ENCODE measurements around the gene MRFAP1.
"Not testable (repeated sequence)": the region's sequence is repeated elsewhere in the genome, so short reads cannot be mapped to it uniquely, and the experiment has no call there.

Gene MRFAP1

GRCh38 chr4:6643141-6643847 lies 2.8 kb downstream of the MRFAP1 start:
- no peaks in the 10 kb centered on the region for H3K27me3 Mint-ChIP-seq
- H3K4me1 Mint-ChIP-seq = peaks cover 38% of the 10 kb centered on the region
- H3K27ac Mint-ChIP-seq = no peak overlapping the region
- no peak overlapping the region for H3K4me3 Mint-ChIP-seq
- ATAC-seq = no peak
- H3K36me3 Mint-ChIP-seq = peaks cover 30% of the 10 kb centered on the region
- no peaks in the 10 kb centered on the region for H3K9me3 Mint-ChIP-seq

- Mint-ChIP-seq H3K9me3 (no peaks in the 10 kb centered on the region), H3K4me3 (no peak overlapping the region), H3K27ac (no peak overlapping the region), H3K36me3 (peaks cover 30% of the 10 kb centered on the region), H3K4me1 (peaks cover 37% of the 10 kb centered on the region), H3K27me3 (no peaks in the 10 kb centered on the region)
- ATAC-seq = no peak
These were observed 4.5 kb downstream of the MRFAP1 start for GRCh38 chr4:6644792-6645530.

- ATAC-seq = no peak
- Mint-ChIP-seq H3K27ac (no peak overlapping the region), H3K4me1 (peaks cover 18% of the 10 kb centered on the region), H3K27me3 (no peaks in the 10 kb centered on the region), H3K4me3 (no peak overlapping the region), H3K36me3 (peaks cover 12% of the 10 kb centered on the region), H3K9me3 (no peaks in the 10 kb centered on the region)
These were observed 6.7 kb downstream of the MRFAP1 start for GRCh38 chr4:6647169-6647568.

GRCh38 chr4:6647582-6648230 lies 7.2 kb downstream of the MRFAP1 start:
- Mint-ChIP-seq H3K9me3 (no peaks in the 10 kb centered on the region), H3K27me3 (no peaks in the 10 kb centered on the region), H3K36me3 (peaks cover 8% of the 10 kb centered on the region), H3K27ac (no peak overlapping the region), H3K4me3 (no peak overlapping the region), H3K4me1 (peaks cover 12% of the 10 kb centered on the region)
- no peak for ATAC-seq

- ATAC-seq = no peak
- no peak overlapping the region for H3K27ac Mint-ChIP-seq
- H3K27me3 Mint-ChIP-seq = no peaks in the 10 kb centered on the region
These were observed 8.7 kb downstream of the MRFAP1 start for GRCh38 chr4:6649216-6649615.

DNA sequence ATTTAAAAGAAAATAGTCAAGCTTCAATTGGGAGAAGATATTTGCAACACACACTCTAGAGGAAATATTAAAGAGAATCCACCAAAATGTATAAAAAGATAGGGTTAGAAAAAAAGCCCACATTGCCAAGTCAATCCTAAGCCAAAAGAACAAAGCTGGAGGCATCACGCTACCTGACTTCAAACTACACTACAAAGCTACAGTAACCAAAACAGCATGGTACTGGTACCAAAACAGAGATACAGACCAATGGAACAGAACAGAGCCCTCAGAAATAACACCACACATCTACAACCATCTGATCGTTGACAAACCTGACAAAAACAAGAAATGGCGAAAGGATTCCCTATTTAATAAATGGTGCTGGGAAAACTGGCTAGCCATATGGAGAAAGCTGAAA lies 13.7 kb downstream of the MRFAP1 start:
- H3K27ac Mint-ChIP-seq, H3K4me1 Mint-ChIP-seq, H3K27me3 Mint-ChIP-seq, ATAC-seq, H3K4me3 Mint-ChIP-seq, H3K9me3 Mint-ChIP-seq, H3K36me3 Mint-ChIP-seq: not testable (repeated sequence)

More at GRCh38 chr4:6649216-6649615, 8.7 kb downstream of the MRFAP1 start:
- H3K9me3 Mint-ChIP-seq = no peaks in the 10 kb centered on the region
- no peaks in the 10 kb centered on the region for H3K36me3 Mint-ChIP-seq
- H3K4me1 Mint-ChIP-seq = no peaks in the 10 kb centered on the region
- H3K4me3 Mint-ChIP-seq = no peak overlapping the region

DNA sequence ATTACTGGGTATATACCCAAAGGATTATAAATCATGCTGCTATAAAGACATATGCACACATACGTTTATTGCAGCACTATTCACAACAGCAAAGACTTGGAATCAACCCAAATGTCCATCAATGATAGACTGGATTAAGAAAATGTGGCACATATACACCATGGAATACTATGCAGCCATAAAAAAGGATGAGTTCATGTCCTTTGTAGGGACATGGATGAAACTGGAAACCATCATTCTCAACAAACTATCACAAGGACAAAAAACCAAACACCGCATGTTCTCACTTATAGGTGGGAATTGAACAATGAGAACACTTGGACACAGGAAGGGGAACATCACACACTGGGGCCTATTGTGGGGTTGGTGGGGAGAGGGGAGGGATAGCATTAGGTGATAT lies 14.8 kb downstream of the MRFAP1 start:
- not testable (repeated sequence) for H3K27ac Mint-ChIP-seq, H3K4me1 Mint-ChIP-seq, H3K4me3 Mint-ChIP-seq, ATAC-seq, H3K9me3 Mint-ChIP-seq, H3K36me3 Mint-ChIP-seq
- peaks cover 13% of the 10 kb centered on the region for H3K27me3 Mint-ChIP-seq

DNA sequence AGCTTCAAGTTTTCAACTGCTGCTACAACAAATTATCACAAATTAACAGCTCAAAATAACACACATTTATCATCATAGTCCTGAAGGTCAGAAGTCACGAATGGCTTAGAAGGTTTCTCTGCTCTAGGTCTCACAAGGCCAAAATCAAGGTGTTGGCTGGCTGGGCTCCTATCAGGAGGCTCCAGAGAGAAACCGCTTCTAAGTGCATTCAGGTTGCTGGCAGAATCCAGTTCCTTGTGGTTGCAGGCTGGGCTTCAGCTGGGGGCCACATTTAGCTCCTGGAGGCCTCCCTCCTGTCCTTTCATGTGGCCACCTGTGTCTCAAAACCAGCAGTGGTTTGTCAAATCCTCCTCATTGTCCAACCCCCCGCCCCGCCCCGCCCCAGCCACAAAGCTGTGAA lies 15.4 kb downstream of the MRFAP1 start:
- Mint-ChIP-seq H3K9me3 (no peaks in the 10 kb centered on the region), H3K27ac (no peak overlapping the region), H3K4me1 (peaks cover 6% of the 10 kb centered on the region), H3K4me3 (no peak overlapping the region), H3K27me3 (peaks cover 20% of the 10 kb centered on the region), H3K36me3 (no peaks in the 10 kb centered on the region)
- ATAC-seq = no peak

DNA sequence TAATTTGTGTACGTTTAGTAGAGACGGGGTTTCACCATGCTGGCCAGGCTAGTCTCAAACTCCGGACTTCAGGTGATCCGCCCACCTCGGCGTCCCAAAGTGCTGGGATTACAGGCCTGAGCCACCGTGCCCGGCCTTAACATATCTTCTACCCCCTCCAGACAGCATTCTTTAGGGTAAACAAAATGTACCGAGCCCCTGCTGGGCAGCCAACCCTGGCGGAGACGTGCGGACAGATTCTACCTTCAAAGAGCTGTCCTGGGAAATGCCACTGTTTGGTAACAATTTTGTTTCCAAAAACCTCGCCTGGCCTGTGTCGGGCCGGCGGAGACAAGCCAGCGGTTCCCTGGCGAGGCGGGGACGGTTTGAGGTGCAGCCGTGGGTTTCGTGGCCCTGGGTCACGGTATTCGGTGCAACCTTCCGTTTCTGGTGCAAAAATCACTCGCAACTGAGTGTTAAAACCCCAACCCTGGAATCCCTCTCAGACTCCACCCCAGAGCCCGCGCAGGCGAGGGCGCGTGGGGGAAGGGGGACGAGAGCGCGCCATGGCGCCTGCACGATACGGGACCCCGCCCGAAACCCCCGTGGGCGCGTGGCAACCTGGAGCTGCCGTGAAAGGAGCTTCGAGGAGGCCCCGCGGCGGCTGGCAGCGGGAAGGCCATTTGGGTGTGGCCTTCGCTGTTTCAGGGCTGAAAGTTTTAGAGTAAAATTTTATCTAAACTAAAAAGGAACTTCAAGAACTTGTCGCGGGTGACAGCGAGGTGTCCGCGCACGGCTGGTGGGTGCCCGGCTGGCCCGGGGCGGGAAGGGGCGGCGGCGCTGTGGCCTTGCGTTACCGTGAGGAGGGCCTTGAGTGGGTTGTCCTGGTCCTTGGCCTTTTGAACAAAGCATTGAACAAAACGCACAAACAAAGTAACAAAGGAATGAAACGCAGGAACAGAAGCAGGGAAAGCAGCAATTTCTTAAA lies 17.0 kb downstream of the MRFAP1 start:
- Mint-ChIP-seq H3K27ac (peak overlapping the region; percentile 30), H3K36me3 (no peaks in the 10 kb centered on the region), H3K27me3 (peaks cover 36% of the 10 kb centered on the region), H3K9me3 (no peaks in the 10 kb centered on the region), H3K4me3 (no peak overlapping the region), H3K4me1 (peaks cover 6% of the 10 kb centered on the region)
- no peak for ATAC-seq

- peaks cover 42% of the 10 kb centered on the region for H3K27me3 Mint-ChIP-seq
- H3K27ac Mint-ChIP-seq = peak overlapping the region; percentile 30
- H3K36me3 Mint-ChIP-seq = no peaks in the 10 kb centered on the region
- H3K4me3 Mint-ChIP-seq = peak overlapping the region; percentile 68
- H3K9me3 Mint-ChIP-seq = no peaks in the 10 kb centered on the region
- H3K4me1 Mint-ChIP-seq = peaks cover 6% of the 10 kb centered on the region
- ATAC-seq = no peak
These were observed 17.7 kb downstream of the MRFAP1 start for GRCh38 chr4:6658209-6658595.

DNA sequence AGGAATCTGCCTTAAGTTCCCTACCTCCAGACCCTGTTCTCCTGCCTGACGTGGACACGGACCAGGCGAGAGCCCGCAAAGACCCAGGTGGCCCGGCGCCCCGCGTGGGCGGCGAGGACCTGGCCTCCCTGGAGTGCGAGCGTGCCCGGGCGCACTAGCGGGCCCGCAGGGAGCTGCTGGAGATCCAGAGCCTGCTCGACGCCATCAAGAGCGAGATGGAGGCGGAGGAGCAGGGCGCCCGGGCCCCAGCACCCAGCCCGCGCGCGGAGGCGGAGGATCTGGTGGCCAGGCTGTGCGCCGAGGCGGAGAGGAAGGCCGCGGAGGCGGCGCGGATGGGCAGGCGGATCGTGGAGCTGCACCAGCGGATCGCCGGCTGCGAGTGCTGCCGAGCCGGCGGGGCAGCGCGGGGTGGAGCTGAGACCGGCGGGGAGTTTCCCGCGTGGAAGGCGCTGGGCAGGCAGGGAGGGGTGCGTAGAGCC lies 18.2 kb downstream of the MRFAP1 start:
- H3K9me3 Mint-ChIP-seq = no peaks in the 10 kb centered on the region
- H3K4me3 Mint-ChIP-seq = peak overlapping the region; percentile 68
- H3K27me3 Mint-ChIP-seq = peaks cover 47% of the 10 kb centered on the region
- peaks cover 6% of the 10 kb centered on the region for H3K4me1 Mint-ChIP-seq
- no peaks in the 10 kb centered on the region for H3K36me3 Mint-ChIP-seq
- ATAC-seq = peak; percentile 68
- H3K27ac Mint-ChIP-seq = peak overlapping the region; percentile 30

DNA sequence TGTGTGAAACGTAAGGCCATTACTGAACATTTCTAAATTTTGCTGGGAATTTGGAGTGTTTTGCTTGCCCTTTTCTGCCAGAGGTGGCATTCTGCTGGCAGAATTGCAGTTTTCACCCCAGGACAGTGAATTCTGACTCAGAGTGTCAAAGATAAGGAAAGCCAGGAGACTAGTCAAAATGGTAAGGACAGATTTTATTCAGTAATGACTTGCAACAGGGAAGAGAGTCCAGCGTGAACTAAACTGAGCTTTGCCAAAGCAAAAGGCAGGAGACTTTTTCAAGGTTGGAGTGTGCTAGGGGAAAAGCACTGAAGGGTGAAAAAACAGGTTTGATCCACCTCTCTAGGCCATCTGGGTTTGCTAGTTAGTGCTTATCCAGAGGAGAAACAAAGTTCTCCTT lies 19.4 kb downstream of the MRFAP1 start:
- Mint-ChIP-seq H3K36me3 (no peaks in the 10 kb centered on the region), H3K4me3 (no peak overlapping the region)

GRCh38 chr4:6660430-6660829 lies 19.9 kb downstream of the MRFAP1 start:
- H3K4me1 Mint-ChIP-seq = peaks cover 6% of the 10 kb centered on the region
- H3K4me3 Mint-ChIP-seq = no peak overlapping the region
- H3K27me3 Mint-ChIP-seq = peaks cover 47% of the 10 kb centered on the region
- H3K27ac Mint-ChIP-seq = no peak overlapping the region
- no peaks in the 10 kb centered on the region for H3K36me3 Mint-ChIP-seq
- no peaks in the 10 kb centered on the region for H3K9me3 Mint-ChIP-seq
- no peak for ATAC-seq

More for the DNA sequence above, 19.4 kb downstream of the MRFAP1 start:
- no peak for ATAC-seq
- peaks cover 47% of the 10 kb centered on the region for H3K27me3 Mint-ChIP-seq
- H3K27ac Mint-ChIP-seq = no peak overlapping the region
- peaks cover 6% of the 10 kb centered on the region for H3K4me1 Mint-ChIP-seq
- H3K9me3 Mint-ChIP-seq = no peaks in the 10 kb centered on the region

- H3K27me3 Mint-ChIP-seq = peaks cover 47% of the 10 kb centered on the region
- ATAC-seq = no peak
- peaks cover 6% of the 10 kb centered on the region for H3K4me1 Mint-ChIP-seq
- H3K9me3 Mint-ChIP-seq = no peaks in the 10 kb centered on the region
- H3K4me3 Mint-ChIP-seq = no peak overlapping the region
- H3K36me3 Mint-ChIP-seq = no peaks in the 10 kb centered on the region
- H3K27ac Mint-ChIP-seq = no peak overlapping the region
These were observed 22.1 kb downstream of the MRFAP1 start for GRCh38 chr4:6662591-6662990.

All from stimulated activated memory B cell treated with anti-CD40 and anti-IgM and Interleukin-4, amounts not matched to agents 10 μg/mL and 1 μg/mL and 100 μg/mL, for 72 hours (primary cell).